ENCODE measurements around the gene PLIN4.

The PLIN4 gene

GRCh38 chr19:4554717-4555116 is 36.4 kb upstream of the PLIN4 start:
- DNase-seq = no peak
- TF ChIP-seq CTCF (IDR thresholded peaks at IDR 0.05; ENCODE audit: low read depth, low read length, missing control alignments) = no peak
- H3K27ac ChIP-seq = no peak overlapping the region
- H3K27me3 ChIP-seq (replicated peaks) = no peaks in the 10 kb centered on the region
- H3K36me3 ChIP-seq (replicated peaks) = no peaks in the 10 kb centered on the region
- in situ Hi-C loops (cut with HindIII; ENCODE audit: low pct_ligation_motif_present, low sequenced_read_pairs) = no loop called here
- H3K4me3 ChIP-seq (ENCODE audit: low read depth, low read length) = no peak overlapping the region

- no peak for TF ChIP-seq CTCF (IDR thresholded peaks at IDR 0.05; ENCODE audit: low read depth, low read length, missing control alignments)
- Histone ChIP-seq H3K4me3 (ENCODE audit: low read depth, low read length) (no peak overlapping the region), H3K36me3 (replicated peaks) (no peaks in the 10 kb centered on the region), H3K27ac (no peak overlapping the region), H3K27me3 (replicated peaks) (no peaks in the 10 kb centered on the region)
- DNase-seq = no peak
- in situ Hi-C loops (cut with HindIII; ENCODE audit: low pct_ligation_motif_present, low sequenced_read_pairs) = no loop called here
These were observed 35.5 kb upstream of the PLIN4 start for GRCh38 chr19:4553775-4554174.

- TF ChIP-seq CTCF (IDR thresholded peaks at IDR 0.05; ENCODE audit: low read depth, low read length, missing control alignments) = no peak
- in situ Hi-C loops (cut with HindIII; ENCODE audit: low pct_ligation_motif_present, low sequenced_read_pairs) = no loop called here
These were observed 34.9 kb upstream of the PLIN4 start for GRCh38 chr19:4553092-4553695.

GRCh38 chr19:4552525-4552819 is 34.2 kb upstream of the PLIN4 start:
- in situ Hi-C loops (cut with HindIII; ENCODE audit: low pct_ligation_motif_present, low sequenced_read_pairs) = no loop called here
- no peak overlapping the region for H3K4me3 ChIP-seq (ENCODE audit: low read depth, low read length)
- DNase-seq = no peak
- H3K36me3 ChIP-seq (replicated peaks) = no peaks in the 10 kb centered on the region
- no peaks in the 10 kb centered on the region for H3K27me3 ChIP-seq (replicated peaks)
- TF ChIP-seq CTCF (IDR thresholded peaks at IDR 0.05; ENCODE audit: low read depth, low read length, missing control alignments) = no peak
- no peak overlapping the region for H3K27ac ChIP-seq

More at GRCh38 chr19:4553092-4553695, 34.9 kb upstream of the PLIN4 start:
- Histone ChIP-seq H3K36me3 (replicated peaks) (no peaks in the 10 kb centered on the region), H3K27me3 (replicated peaks) (no peaks in the 10 kb centered on the region), H3K27ac (no peak overlapping the region), H3K4me3 (ENCODE audit: low read depth, low read length) (no peak overlapping the region)
- no peak for DNase-seq

- H3K27me3 ChIP-seq (replicated peaks) = no peaks in the 10 kb centered on the region
- in situ Hi-C loops (cut with HindIII; ENCODE audit: low pct_ligation_motif_present, low sequenced_read_pairs) = no loop called here
- no peaks in the 10 kb centered on the region for H3K36me3 ChIP-seq (replicated peaks)
- no peak for TF ChIP-seq CTCF (IDR thresholded peaks at IDR 0.05; ENCODE audit: low read depth, low read length, missing control alignments)
- no peak overlapping the region for H3K4me3 ChIP-seq (ENCODE audit: low read depth, low read length)
- no peak for DNase-seq
- H3K27ac ChIP-seq = no peak overlapping the region
These were observed 32.3 kb upstream of the PLIN4 start for GRCh38 chr19:4550479-4551050.

DNA sequence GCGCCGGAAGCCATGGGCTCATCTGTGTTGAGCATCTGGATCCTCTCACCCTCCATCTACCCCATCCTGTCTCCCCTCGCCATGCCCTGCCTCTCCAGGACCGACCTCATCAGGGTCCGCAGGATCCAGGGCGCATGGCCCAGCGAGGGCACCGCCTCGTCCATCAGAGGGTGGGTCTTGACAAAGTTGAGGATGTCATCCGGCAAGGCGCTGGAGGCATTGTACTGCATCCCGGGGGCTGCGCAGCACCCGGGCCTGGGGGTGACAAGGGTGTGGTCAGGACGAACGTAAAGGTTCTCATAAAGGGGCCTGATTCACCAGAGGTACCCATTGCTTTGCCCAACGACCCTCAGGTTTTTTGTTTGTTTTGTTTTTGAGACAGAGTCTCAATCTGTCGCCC is 31.7 kb upstream of the PLIN4 start:
- no peaks in the 10 kb centered on the region for H3K27me3 ChIP-seq (replicated peaks)
- H3K4me3 ChIP-seq (ENCODE audit: low read depth, low read length) = no peak overlapping the region
- TF ChIP-seq CTCF (IDR thresholded peaks at IDR 0.05; ENCODE audit: low read depth, low read length, missing control alignments) = no peak
- no peak for DNase-seq
- no peak overlapping the region for H3K27ac ChIP-seq
- in situ Hi-C loops (cut with HindIII; ENCODE audit: low pct_ligation_motif_present, low sequenced_read_pairs) = no loop called here
- H3K36me3 ChIP-seq (replicated peaks) = no peaks in the 10 kb centered on the region
